ENCODE measurements around the gene TMEM43. TPM values are rescaled to one million over a fixed set of nuclear protein-coding genes. Genes with fewer than 3 reads are reported as not detected.

TMEM43 gene
- total and polyA plus RNA-seq, 5 experiments from 2014 or later = 45.6 to 65.0 (median 52.4) TPM

Other genes with a start within 250 kb of the TMEM43 start
- 1 to 10 TPM; 9.6 TPM for gene WNT7A, start 245.0 kb upstream of the TMEM43 start, total RNA-seq
- 1 to 10 TPM in 2 of 3 donors, under 1 TPM in 1; 0.17 to 1.6 (median 1.3) TPM for gene WNT7A, start 245.0 kb upstream of the TMEM43 start, polyA plus RNA-seq
- 1 to 10 TPM; 9.1 to 9.6 TPM for gene CHCHD4, start 182 bp upstream of the TMEM43 start, total RNA-seq
- 10 to 100 TPM in 2 of 3 donors, 1 to 10 TPM in 1; 6.8 to 15.8 (median 11.5) TPM for gene CHCHD4, start 182 bp upstream of the TMEM43 start, polyA plus RNA-seq
- gene XPC, start 53.5 kb downstream of the TMEM43 start, total RNA-seq = 10 to 100 TPM; 90.9 to 95.2 TPM
- 10 to 100 TPM; 28.5 to 49.6 (median 49.4) TPM for gene XPC, start 53.5 kb downstream of the TMEM43 start, polyA plus RNA-seq
- 10 to 100 TPM; 10.4 to 11.6 TPM for gene LSM3, start 53.8 kb downstream of the TMEM43 start, total RNA-seq
- gene LSM3, start 53.8 kb downstream of the TMEM43 start, polyA plus RNA-seq = 10 to 100 TPM; 20.8 to 26.5 (median 24.8) TPM